ENCODE data around the gene TMEM176A. TPM values are rescaled to one million over a fixed set of nuclear protein-coding genes. Genes with fewer than 3 reads are reported as not detected.

TMEM176A gene
- total and polyA plus RNA-seq, 2 of the 8 experiments (the other 6 are each of a cell fraction or from before 2014, with no cell fraction given), result 1.3 to 1.5 TPM

GRCh38 chr7:150751702-150752101 is 48.9 kb upstream of the TMEM176A start:
- Histone ChIP-seq H3K27me3 (replicated peaks in 1 of 4; ENCODE audit: control insufficient read depth in 3 of 4, extremely low read depth in 1 of 4, insufficient read depth in 3 of 4, low read length in 3 of 4) (peaks cover 0 to 33% (median 20%) of the 10 kb centered on the region in 4 experiments; a peak in 6 of 7 replicates), H3K18ac (ENCODE audit: extremely low read depth, low read length) (no peak overlapping the region), H3K36me3 (ENCODE audit: control insufficient read depth in 2 of 4, insufficient read depth in 4 of 4, low read length in 3 of 4) (no peaks in the 10 kb centered on the region), H2AK5ac (ENCODE audit: low read depth, low read length) (no peak overlapping the region), H2AFZ (ENCODE audit: low read length) (no peak overlapping the region), H3K23me2 (ENCODE audit: low read depth, low read length) (no peaks in the 10 kb centered on the region), H3K9ac (replicated peaks in 1 of 4; ENCODE audit: extremely low read depth in 1 of 4, low read depth in 3 of 4, low read length in 3 of 4) (no peak overlapping the region), H2BK5ac (ENCODE audit: low read depth, low read length) (no peak overlapping the region), H3K23ac (ENCODE audit: insufficient read length) (no peak overlapping the region), H3K9me3 (ENCODE audit: insufficient read depth in 2 of 2, low read depth in 1 of 2, low read length in 1 of 2) (no peaks in the 10 kb centered on the region), H3K79me2 (ENCODE audit: control insufficient read depth in 1 of 2, insufficient read depth in 2 of 2, low read length in 2 of 2) (no peaks in the 10 kb centered on the region), H4K8ac (ENCODE audit: extremely low read depth, insufficient read depth, low read length) (no peak overlapping the region), H2BK20ac (ENCODE audit: low read length) (no peak overlapping the region), H3K4ac (replicated peaks; ENCODE audit: insufficient read length, low read depth, low read length) (no peak overlapping the region), H4K20me1 (replicated peaks in 1 of 2; ENCODE audit: control insufficient read depth in 1 of 2, insufficient read depth in 2 of 2, low read length in 2 of 2) (peaks cover 0 to 4% of the 10 kb centered on the region in 2 experiments), H2BK120ac (replicated peaks; ENCODE audit: low read depth, low read length) (no peak overlapping the region), H3K79me1 (ENCODE audit: low read depth, low read length) (no peaks in the 10 kb centered on the region), H3K56ac (replicated peaks; ENCODE audit: insufficient read length, low read depth, low read length) (no peak overlapping the region), H3K4me2 (ENCODE audit: insufficient read depth in 1 of 2, low read depth in 2 of 2, low read length in 2 of 2) (no peak overlapping the region), H4K91ac (replicated peaks; ENCODE audit: insufficient read length, low read length) (no peak overlapping the region), H2BK15ac (ENCODE audit: low read length) (no peak overlapping the region), H3K14ac (ENCODE audit: insufficient read length) (no peak overlapping the region), H4K5ac (ENCODE audit: insufficient read length, low read depth, low read length) (no peak overlapping the region), H3K4me1 (replicated peaks in 1 of 4; ENCODE audit: control insufficient read depth in 3 of 4, insufficient read depth in 4 of 4, low read length in 3 of 4) (no peaks in the 10 kb centered on the region), H3K4me3 (ENCODE audit: extremely low read depth in 1 of 4, insufficient read depth in 2 of 4, low read depth in 3 of 4, low read length in 4 of 4) (no peak overlapping the region), H3K27ac (ENCODE audit: low read depth, low read length) (no peak overlapping the region), H2BK12ac (ENCODE audit: low read depth, low read length) (no peak overlapping the region)
- no peak for DNase-seq (ENCODE audit: low read depth in 1 of 2, low spot score in 2 of 2)
- TF ChIP-seq ZNF274 (IDR thresholded peaks at IDR 0.05; ENCODE audit: borderline replicate concordance, extremely low read depth, low read length), result no peak
- TF ChIP-seq FOSL1 (IDR thresholded peaks at IDR 0.05; ENCODE audit: insufficient read depth, low read depth, low read length), result no peak
- no peak for TF ChIP-seq POU5F1 (IDR thresholded peaks at IDR 0.05; ENCODE audit: low read depth, low read length)
- TF ChIP-seq TEAD4 (IDR thresholded peaks at IDR 0.05; ENCODE audit: low read depth, low read length), result no peak
- no peak for TF ChIP-seq TAF1 (IDR thresholded peaks at IDR 0.05; ENCODE audit: low read depth, low read length)
- no peak for TF ChIP-seq RNF2 (IDR thresholded peaks at IDR 0.05; ENCODE audit: borderline replicate concordance, low read depth, low read length, missing control alignments, poor library complexity, severe bottlenecking)
- no peak for TF ChIP-seq SP4 (IDR thresholded peaks at IDR 0.05; ENCODE audit: low read length)
- POLR2A ChIA-PET (ENCODE audit: partially characterized antibody), result no interaction called here
- 81% methylated on average over 2 of the region's 2 CpGs; no CpG with 5 or more reads in 1 of the 2 experiments for WGBS, 2 experiments (ENCODE audit: extremely low coverage in 1 of 2, insufficient coverage in 1 of 2, insufficient read length in 1 of 2, insufficient replicate concordance in 2 of 2, low coverage in 1 of 2, low lambda C conversion rate in 2 of 2, missing lambda C conversion rate in 1 of 2)
- FAIRE-seq, result no peak
- CTCF ChIA-PET (ENCODE audit: partially characterized antibody), result interaction anchor here (1.3 kb wide), 1 partner anchor 10 kb away, joined by 3 read pairs; no protein-coding TSS in a partner anchor
